Measurements from ENCODE around the gene UBE2V1.

Gene UBE2V1

GRCh38 chr20:50042370-50043313 is 70.3 kb downstream of the UBE2V1 start:
- no peak for DNase-seq

GRCh38 chr20:50041246-50041873 is 71.6 kb downstream of the UBE2V1 start:
- peak; percentile 12 to 17 for DNase-seq

- DNase-seq = no peak
Observed at GRCh38 chr20:50040432-50041245, 72.3 kb downstream of the UBE2V1 start.

- no peak for DNase-seq
Observed at GRCh38 chr20:50039706-50040431, 73.1 kb downstream of the UBE2V1 start.

- no peak for DNase-seq
Observed at GRCh38 chr20:50038574-50038991, 74.4 kb downstream of the UBE2V1 start.

- DNase-seq = no peak
Observed at GRCh38 chr20:50038169-50038568, 74.8 kb downstream of the UBE2V1 start.

- DNase-seq = no peak
Observed at GRCh38 chr20:50037575-50037974, 75.4 kb downstream of the UBE2V1 start.

- no peak for DNase-seq
Observed at GRCh38 chr20:50037123-50037522, 75.8 kb downstream of the UBE2V1 start.

- DNase-seq = no peak
Observed at GRCh38 chr20:50036703-50037102, 76.2 kb downstream of the UBE2V1 start.

- no peak for DNase-seq
Observed at GRCh38 chr20:50034567-50035180, 78.3 kb downstream of the UBE2V1 start.

GRCh38 chr20:50032955-50033666 is 79.8 kb downstream of the UBE2V1 start:
- no peak for DNase-seq

Data from AML-193 (cell line).